Activated CD4-positive, alpha-beta T cell treated with anti-CD3 and anti-CD28 coated beads for 48 hours (primary cell): ENCODE data around the gene CCDC201.
A peak's percentile ranks its signal among the peaks of the same experiment; 100 is the strongest.

Experiments
- DNase-seq: peaks from one replicate; pipeline ENCODE4 v3.0.0-alpha.2; 2020

The CCDC201 gene

GRCh38 chr7:45873035-45873354 lies at the start of gene CCDC201:
Gene CCDC201 (minus strand): TSS chr7:45873082. CDS start chr7:45873007, 75 bp downstream.
- no peak for DNase-seq

- DNase-seq, result peak; percentile 39
Observed at GRCh38 chr7:45921699-45922519, 49.0 kb upstream of the CCDC201 start.

- no peak for DNase-seq
Observed at GRCh38 chr7:45921381-45921698, 48.5 kb upstream of the CCDC201 start.

- DNase-seq, result no peak
Observed at GRCh38 chr7:45920502-45921380, 47.9 kb upstream of the CCDC201 start, which contains the start of gene IGFBP3. Gene IGFBP3 (minus strand): TSS chr7:45921272. CDS start chr7:45921140, 132 bp downstream.

- no peak for DNase-seq
Observed at GRCh38 chr7:45919993-45920459, 47.1 kb upstream of the CCDC201 start.

- no peak for DNase-seq
Observed at GRCh38 chr7:45919231-45919784, 46.4 kb upstream of the CCDC201 start.

GRCh38 chr7:45918556-45918955 lies 45.7 kb upstream of the CCDC201 start:
- DNase-seq, result no peak

- peak; percentile 85 for DNase-seq
Observed at GRCh38 chr7:45917658-45918057, 44.8 kb upstream of the CCDC201 start.

GRCh38 chr7:45917064-45917463 lies 44.2 kb upstream of the CCDC201 start:
- no peak for DNase-seq

GRCh38 chr7:45915606-45916005 lies 42.7 kb upstream of the CCDC201 start:
- no peak for DNase-seq

GRCh38 chr7:45914911-45915310 lies 42.0 kb upstream of the CCDC201 start:
- no peak for DNase-seq

- no peak for DNase-seq
Observed at GRCh38 chr7:45912972-45913371, 40.1 kb upstream of the CCDC201 start.

- no peak for DNase-seq
Observed at GRCh38 chr7:45911311-45911710, 38.4 kb upstream of the CCDC201 start.

GRCh38 chr7:45910855-45911254 lies 38.0 kb upstream of the CCDC201 start:
- no peak for DNase-seq

GRCh38 chr7:45909561-45909960 lies 36.7 kb upstream of the CCDC201 start:
- DNase-seq, result no peak

GRCh38 chr7:45902820-45903219 lies 29.9 kb upstream of the CCDC201 start:
- no peak for DNase-seq

- no peak for DNase-seq
Observed at GRCh38 chr7:45901566-45901965, 28.7 kb upstream of the CCDC201 start.

GRCh38 chr7:45898222-45898621 lies 25.3 kb upstream of the CCDC201 start:
- no peak for DNase-seq

- no peak for DNase-seq
Observed at GRCh38 chr7:45897042-45897690, 24.3 kb upstream of the CCDC201 start.

- no peak for DNase-seq
Observed at GRCh38 chr7:45894665-45895062, 21.8 kb upstream of the CCDC201 start.

GRCh38 chr7:45893996-45894664 lies 21.2 kb upstream of the CCDC201 start:
- no peak for DNase-seq

- no peak for DNase-seq
Observed at GRCh38 chr7:45893374-45893995, 20.6 kb upstream of the CCDC201 start.
